Adrenal gland (tissue), 12 donors: ENCODE results near the gene UBE2E1. TPM values are rescaled to one million over a fixed set of nuclear protein-coding genes. Genes with fewer than 3 reads are reported as not detected.

Experiments used
- DNase-seq, 7 donors: peaks; one replicate each; pipeline ENCODE4 v3.0.0-alpha.2; 2019 to 2020
- H3K27ac ChIP-seq, 5 donors: fragments of 200-600 bp; sonication (generic) in 4 of 5; 1 replicate in 3 of 5; 2 replicates in 2 of 5; pipeline versions ENCODE4 v1.5.1 to v1.8.0; 2016 to 2020; ENCODE audit warnings: mild to moderate bottlenecking in 1 of 5
- H3K27me3 ChIP-seq: fragments of 200-600 bp; 2 replicates; pipeline ENCODE4 v1.8.0; 2021
- H3K36me3 ChIP-seq, 2 donors: fragments of 200-600 bp; replicated peaks in 1 of 2; 1 replicate in 1 of 2; 2 replicates in 1 of 2; pipeline versions ENCODE4 v1.5.1 to v1.8.0; 2018 to 2022
- H3K4me1 ChIP-seq, 2 donors: fragments of 200-600 bp; replicated peaks in 1 of 2; 1 replicate in 1 of 2; 2 replicates in 1 of 2; pipeline versions ENCODE4 v1.5.1 to v1.8.0; 2018 to 2021
- H3K4me3 ChIP-seq, 4 donors: fragments of 200-600 bp; sonication (generic) in 3 of 4; one replicate each; pipeline ENCODE4 v1.5.1; 2016 to 2018
- H3K9me3 ChIP-seq, 3 donors: fragments of 200-600 bp; sonication (generic) in 1 of 3; replicated peaks in 1 of 3; 1 replicate in 2 of 3; 2 replicates in 1 of 3; pipeline versions ENCODE4 v1.5.1 to v1.8.0; 2016 to 2021
- CTCF ChIP-seq, 6 experiments: fragments of 450-650 bp in 4 of 6; fragments of 200-600 bp in 2 of 6; sonication (generic) in 1 of 6; IDR thresholded peaks; 1 replicate in 5 of 6; 2 replicates in 1 of 6; pipeline versions ENCODE4 v1.5.1 to v1.8.0; 2016 to 2021; ENCODE audit warnings: antibody characterized with exemption in 6 of 6, mild to moderate bottlenecking in 2 of 6, moderate library complexity in 1 of 6
- POLR2A ChIP-seq, 2 donors: fragments of 450-650 bp; IDR thresholded peaks; one replicate each; pipeline ENCODE4 v1.6.1; 2017; ENCODE audit warnings: antibody characterized with exemption in 2 of 2, mild to moderate bottlenecking in 2 of 2, moderate library complexity in 1 of 2
- WGBS, 4 donors: extraction: QIAGEN DNeasy Blood & Tissue Kit in 2 of 4; methylation state at CpG; one replicate each; pipeline versions ENCODE4 v1.1.5 to v1.1.7; 2013 to 2017; 5-methylcytosine and 5-hydroxymethylcytosine counted together
- intact Hi-C, 2 donors: fragments of 100-400 bp; cut with DNase I; formaldehyde crosslinking; loops; one replicate each; pipeline versions ENCODE4 v1.14.1 to v1.15.0; 2022 to 2023
- polyA plus RNA-seq, 3 donors: library from polyadenylated mRNA; stranded (reverse); fragments of 200-250 nt in 2 of 3; fragments of 350-450 nt in 1 of 3; fragmentation: Illumina TruSeq in 1 of 3; extraction: RNeasy Lipid Tissue Mini Kit (QIAGEN cat#74804) in 1 of 3; gene quantifications; one replicate each; pipeline ENCODE4 v1.2.3, GENCODE V29; 2013 to 2014
- total RNA-seq, 9 donors: library from RNA; depleted of rRNA in 4 of 9; stranded (reverse); fragments of >200 nt in 4 of 9; fragments of 120-200 nt in 1 of 9; fragmentation: NEBNext Ultra II Directional in 1 of 9; extraction: Animal tissue kit (Norgen Biotek cat#: 25700) in 1 of 9; gene quantifications; one replicate each; pipeline versions ENCODE4 v1.1.0 to v1.2.4, GENCODE V29; 2013 to 2023
- donor health status: healthy with polysubstance abuse.
- donor health status: Bipolar disorder and iron deficiency.
- donor health status: DM: yes; HTN: yes; CAD: no.
- donor health status: DM: no; HTN: no; CAD: no.
- donor health status: DM: no; HTN: no; CAD: no.
- donor health status: DM: yes; HTN: yes; CAD: no.

UBE2E1 gene
- total and polyA plus RNA-seq, 12 donors = 19.4 to 80.5 (median 59.9) TPM

- Histone ChIP-seq H3K27ac (no peak overlapping the region), H3K4me3 (no peak overlapping the region), H3K36me3 (no peaks in the 10 kb centered on the region), H3K27me3 (no peaks in the 10 kb centered on the region), H3K9me3 (no peaks in the 10 kb centered on the region), H3K4me1 (no peaks in the 10 kb centered on the region)
- intact Hi-C loops = no loop called here
- TF ChIP-seq POLR2A (IDR thresholded peaks at IDR 0.05) = no peak
- no peak for TF ChIP-seq CTCF (IDR thresholded peaks at IDR 0.05)
- DNase-seq = no peak
- WGBS, 4 donors = 58 to 91% (median 78%) methylated on average over 3 of the region's 3 CpGs
These were observed 6.9 kb upstream of the UBE2E1 start for GRCh38 chr3:23798876-23799275.

GRCh38 chr3:23800731-23801130 is 5.0 kb upstream of the UBE2E1 start:
- intact Hi-C loops = loop anchor here in 1 of 2 donors (5.0 kb wide), 1 partner anchor 618 kb away; no protein-coding TSS in a partner anchor
- no peaks in the 10 kb centered on the region for H3K4me1 ChIP-seq
- TF ChIP-seq POLR2A (IDR thresholded peaks at IDR 0.05) (no peak), CTCF (IDR thresholded peaks at IDR 0.05) (peak in 5 of 6 experiments; percentile 18 to 46 (median 34))
- no peaks in the 10 kb centered on the region for H3K27me3 ChIP-seq
- H3K27ac ChIP-seq = no peak overlapping the region
- 49 to 65% (median 60%) methylated on average over 3 of the region's 3 CpGs for WGBS, 4 donors
- no peaks in the 10 kb centered on the region for H3K36me3 ChIP-seq
- no peaks in the 10 kb centered on the region for H3K9me3 ChIP-seq
- no peak for DNase-seq
- H3K4me3 ChIP-seq = no peak overlapping the region

GRCh38 chr3:23804441-23805209 is 1.1 kb upstream of the UBE2E1 start:
- intact Hi-C loops = loop anchor here in 1 of 2 donors (5.0 kb wide), 2 partner anchors 622 to 762 kb away; no protein-coding TSS in a partner anchor
- no peak overlapping the region for H3K4me3 ChIP-seq
- no peaks in the 10 kb centered on the region for H3K9me3 ChIP-seq
- DNase-seq = no peak
- TF ChIP-seq CTCF (IDR thresholded peaks at IDR 0.05) (no peak), POLR2A (IDR thresholded peaks at IDR 0.05) (no peak)
- no peaks in the 10 kb centered on the region for H3K36me3 ChIP-seq
- WGBS, 4 donors = 87 to 91% (median 89%) methylated on average over 8 of the region's 8 CpGs
- H3K27me3 ChIP-seq = no peaks in the 10 kb centered on the region
- no peak overlapping the region for H3K27ac ChIP-seq
- H3K4me1 ChIP-seq = peaks cover 6 to 24% of the 10 kb centered on the region in 2 donors

GRCh38 chr3:23805210-23805632 is 534 bp upstream of the UBE2E1 start:
- intact Hi-C loops = loop anchor here in 1 of 2 donors (5.0 kb wide), 1 partner anchor 763 kb away; no protein-coding TSS in a partner anchor
- Histone ChIP-seq H3K27ac (peak overlapping the region in 1 of 5 donors; percentile 90), H3K4me1 (peaks cover 10 to 30% of the 10 kb centered on the region in 2 donors), H3K4me3 (peak overlapping the region in 2 of 4 donors; percentile 99), H3K9me3 (no peaks in the 10 kb centered on the region), H3K36me3 (no peaks in the 10 kb centered on the region), H3K27me3 (no peaks in the 10 kb centered on the region)
- no peak for DNase-seq
- TF ChIP-seq POLR2A (IDR thresholded peaks at IDR 0.05) = no peak
- TF ChIP-seq CTCF (IDR thresholded peaks at IDR 0.05) = no peak
- 36 to 40% (median 39%) methylated on average over 7 of the region's 7 CpGs for WGBS, 4 donors
